GM10248 (cell line): Measurements from ENCODE around the gene FOSL2.

Experiments used
- CTCF ChIA-PET: fragments of 300-600 bp; sonication (Branson Sonifier 250); formaldehyde crosslinking; extraction: SDS; loops from one replicate; lab custom pipeline; 2021; ENCODE audit warnings: antibody characterized with exemption; lab: Yijun Ruan, JAX
- POLR2A ChIA-PET: fragments of 350-650 bp; sonication (Branson Sonifier 250); formaldehyde crosslinking; extraction: SDS; loops from one replicate; lab custom pipeline; 2020; ENCODE audit warnings: antibody characterized with exemption; lab: Yijun Ruan, JAX
- DNase-seq: peaks from one replicate; pipeline ENCODE4 v3.0.0; 2012; ENCODE audit errors: extremely low spot score
- TF ChIP-seq, protein P1 (sequence below): IDR thresholded peaks from 2 replicates; pipeline ENCODE4 v1.5.1; 2012; ENCODE audit warnings: mild to moderate bottlenecking, low read depth; ENCODE audit errors: extremely low read depth, missing control alignments, control extremely low read depth

FOSL2 gene

DNA sequence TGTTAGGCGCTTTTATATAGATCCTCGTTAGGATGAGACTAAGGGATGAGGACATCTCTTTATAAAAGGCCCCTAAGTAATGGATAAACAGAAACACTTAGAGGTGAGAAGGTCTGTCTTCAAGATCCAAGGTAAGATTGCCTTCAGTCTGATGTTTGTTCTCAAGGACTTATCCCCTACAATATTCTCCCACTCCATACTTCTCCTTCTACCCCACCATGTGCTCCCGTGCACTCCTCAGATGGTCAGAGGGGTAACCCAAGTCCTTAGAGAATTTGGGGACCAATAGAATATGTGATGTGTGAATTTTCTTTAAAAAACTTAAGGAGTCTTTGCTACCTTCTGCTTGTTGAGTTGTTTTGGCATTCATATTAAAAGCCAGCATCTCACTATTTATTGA, 23.1 kb downstream of the FOSL2 start:
- DNase-seq: no peak
- ChIA-PET POLR2A (no interaction called here), CTCF (no interaction called here)
- TF ChIP-seq, protein P1, sequence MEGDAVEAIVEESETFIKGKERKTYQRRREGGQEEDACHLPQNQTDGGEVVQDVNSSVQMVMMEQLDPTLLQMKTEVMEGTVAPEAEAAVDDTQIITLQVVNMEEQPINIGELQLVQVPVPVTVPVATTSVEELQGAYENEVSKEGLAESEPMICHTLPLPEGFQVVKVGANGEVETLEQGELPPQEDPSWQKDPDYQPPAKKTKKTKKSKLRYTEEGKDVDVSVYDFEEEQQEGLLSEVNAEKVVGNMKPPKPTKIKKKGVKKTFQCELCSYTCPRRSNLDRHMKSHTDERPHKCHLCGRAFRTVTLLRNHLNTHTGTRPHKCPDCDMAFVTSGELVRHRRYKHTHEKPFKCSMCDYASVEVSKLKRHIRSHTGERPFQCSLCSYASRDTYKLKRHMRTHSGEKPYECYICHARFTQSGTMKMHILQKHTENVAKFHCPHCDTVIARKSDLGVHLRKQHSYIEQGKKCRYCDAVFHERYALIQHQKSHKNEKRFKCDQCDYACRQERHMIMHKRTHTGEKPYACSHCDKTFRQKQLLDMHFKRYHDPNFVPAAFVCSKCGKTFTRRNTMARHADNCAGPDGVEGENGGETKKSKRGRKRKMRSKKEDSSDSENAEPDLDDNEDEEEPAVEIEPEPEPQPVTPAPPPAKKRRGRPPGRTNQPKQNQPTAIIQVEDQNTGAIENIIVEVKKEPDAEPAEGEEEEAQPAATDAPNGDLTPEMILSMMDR: no peak

DNA sequence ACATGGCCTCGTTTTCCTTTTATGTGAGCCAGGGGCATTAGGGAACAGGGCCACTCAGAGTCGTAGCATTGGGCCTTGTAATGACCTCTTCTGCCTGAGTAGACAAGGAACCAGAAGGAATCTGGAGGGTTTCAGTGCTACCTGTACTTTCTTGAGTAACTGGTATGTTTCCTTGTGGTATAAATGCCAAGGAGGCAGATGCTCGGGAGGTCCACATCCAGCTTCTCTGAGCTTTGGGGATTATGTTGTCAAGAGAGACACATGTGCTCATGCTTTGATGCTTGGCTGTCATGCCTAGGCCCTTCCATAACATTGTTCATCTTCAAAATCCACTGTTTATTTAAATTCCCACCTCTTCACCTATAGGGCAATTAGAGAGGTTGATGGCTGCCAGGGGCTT, 26.3 kb downstream of the FOSL2 start:
- CTCF ChIA-PET: interaction anchor here (2.0 to 2.3 kb wide), 2 partner anchors 11 to 665 kb away, joined by 6 to 9 read pairs; no protein-coding TSS in a partner anchor
- TF ChIP-seq, protein P1: no peak
- no peak for DNase-seq
- POLR2A ChIA-PET: no interaction called here

DNA sequence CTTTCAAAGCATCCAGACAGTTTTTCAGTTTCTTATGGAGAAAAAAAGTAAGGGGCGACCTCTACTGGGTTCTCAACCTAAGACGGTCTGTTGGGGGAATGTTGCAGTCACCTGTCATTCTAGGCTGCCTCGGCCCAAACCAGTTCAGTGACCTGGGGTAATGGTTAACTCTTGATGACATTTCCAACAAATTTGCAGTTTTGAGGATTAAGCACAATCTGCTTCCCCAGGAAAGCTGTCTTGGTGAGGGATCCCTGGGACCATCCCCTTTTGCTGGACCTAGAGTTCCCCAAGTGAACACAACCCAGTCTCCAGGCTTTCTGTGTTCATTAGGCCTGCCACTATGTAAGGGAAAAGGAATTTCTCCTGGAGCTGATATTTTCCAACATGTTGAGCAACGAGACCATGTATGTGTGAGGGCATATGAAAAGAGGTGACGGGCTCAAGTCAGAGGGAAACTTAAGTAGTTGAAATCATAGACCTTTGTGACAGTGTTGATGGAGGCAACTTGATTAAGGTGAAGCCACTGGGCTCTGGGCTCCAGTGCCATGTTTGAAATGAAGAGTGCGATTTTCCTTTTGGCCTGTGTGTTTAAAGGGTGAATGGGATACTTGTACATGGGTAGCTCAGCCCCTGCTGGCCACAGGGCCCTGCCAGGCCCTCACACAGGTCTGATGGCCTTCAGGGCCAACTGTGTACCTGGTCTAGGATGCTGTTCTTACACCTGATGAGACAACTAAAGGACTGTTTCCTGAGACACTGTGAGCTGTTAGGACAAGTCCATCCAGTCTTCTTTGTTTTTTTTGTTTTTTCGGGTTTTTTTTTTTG, 27.0 kb downstream of the FOSL2 start:
- POLR2A ChIA-PET: no interaction called here
- TF ChIP-seq, protein P1: peak; percentile 16
- no peak for DNase-seq
- CTCF ChIA-PET: interaction anchor here (0.7 to 2.3 kb wide), 4 partner anchors 12 to 665 kb away, joined by 3 to 9 read pairs (median 6); no protein-coding TSS in a partner anchor

DNA sequence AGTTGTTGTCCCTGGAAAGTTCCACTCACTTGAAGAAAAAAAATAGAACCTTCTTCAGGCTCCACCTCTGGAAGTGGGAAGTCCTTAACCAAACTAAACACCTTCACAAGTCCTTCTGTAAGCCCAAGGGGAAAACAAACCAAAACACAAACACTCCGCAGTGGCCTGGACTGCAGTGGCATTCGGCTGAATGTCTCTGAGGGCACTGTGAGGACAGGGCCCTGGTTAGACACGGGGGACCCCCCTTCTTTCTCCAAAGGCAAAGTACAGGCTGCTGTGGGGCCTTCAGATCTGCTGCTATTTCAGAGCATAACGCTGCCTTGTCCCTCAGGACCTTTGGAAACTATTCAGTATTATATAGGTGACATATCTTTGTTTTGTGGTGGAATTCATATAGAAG, 28.1 kb downstream of the FOSL2 start:
- no peak for DNase-seq
- POLR2A ChIA-PET: no interaction called here
- CTCF ChIA-PET: interaction anchor here (2.0 kb wide), 1 partner anchor 666 kb away, joined by 9 read pairs; no protein-coding TSS in a partner anchor
- TF ChIP-seq, protein P1: no peak

DNA sequence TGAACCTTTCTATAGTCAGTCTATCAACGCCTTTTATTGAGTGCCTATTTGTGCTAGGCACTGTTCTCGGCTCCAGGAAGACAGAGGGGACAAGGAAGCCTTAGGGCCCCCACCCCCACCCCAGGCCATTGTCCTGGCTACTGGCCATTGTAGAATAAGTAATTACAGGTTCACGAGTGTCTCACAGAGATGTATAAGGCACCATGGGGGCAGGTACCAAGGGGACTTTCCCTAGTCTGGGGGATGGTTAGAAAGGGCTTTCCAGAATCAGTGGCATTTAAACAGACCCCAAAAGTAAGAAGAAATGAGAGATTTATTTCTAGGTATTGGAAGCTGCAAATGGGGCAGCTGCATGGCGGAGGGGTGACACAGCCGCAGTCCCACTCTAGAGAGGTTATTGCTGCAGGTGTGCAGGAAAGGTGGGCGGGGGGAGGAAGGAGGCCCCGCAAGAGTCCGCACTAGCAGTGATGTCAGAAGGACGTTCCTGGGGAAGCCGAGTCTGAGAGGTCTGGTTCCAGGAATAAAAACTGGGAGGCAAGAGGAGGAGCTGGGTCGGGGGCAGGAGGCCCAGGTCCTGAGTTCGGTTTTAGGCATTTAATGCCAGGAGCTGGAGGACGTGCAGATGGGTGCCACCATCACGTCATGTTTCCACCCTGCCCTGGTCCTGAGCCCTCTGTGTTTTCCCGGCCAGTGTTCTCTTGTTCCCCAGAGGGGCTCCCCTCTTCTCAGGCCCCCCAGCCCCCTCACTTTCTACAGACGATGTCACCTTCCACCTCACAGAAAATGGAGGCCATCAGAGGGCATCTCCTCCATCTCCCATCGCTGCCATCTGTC, 30.5 kb downstream of the FOSL2 start:
- TF ChIP-seq, protein P1: no peak
- POLR2A ChIA-PET: no interaction called here
- no peak for DNase-seq
- CTCF ChIA-PET: interaction anchor here (1.2 to 1.4 kb wide), 3 partner anchors 8 to 15 kb away, joined by 3 read pairs; no protein-coding TSS in a partner anchor

DNA sequence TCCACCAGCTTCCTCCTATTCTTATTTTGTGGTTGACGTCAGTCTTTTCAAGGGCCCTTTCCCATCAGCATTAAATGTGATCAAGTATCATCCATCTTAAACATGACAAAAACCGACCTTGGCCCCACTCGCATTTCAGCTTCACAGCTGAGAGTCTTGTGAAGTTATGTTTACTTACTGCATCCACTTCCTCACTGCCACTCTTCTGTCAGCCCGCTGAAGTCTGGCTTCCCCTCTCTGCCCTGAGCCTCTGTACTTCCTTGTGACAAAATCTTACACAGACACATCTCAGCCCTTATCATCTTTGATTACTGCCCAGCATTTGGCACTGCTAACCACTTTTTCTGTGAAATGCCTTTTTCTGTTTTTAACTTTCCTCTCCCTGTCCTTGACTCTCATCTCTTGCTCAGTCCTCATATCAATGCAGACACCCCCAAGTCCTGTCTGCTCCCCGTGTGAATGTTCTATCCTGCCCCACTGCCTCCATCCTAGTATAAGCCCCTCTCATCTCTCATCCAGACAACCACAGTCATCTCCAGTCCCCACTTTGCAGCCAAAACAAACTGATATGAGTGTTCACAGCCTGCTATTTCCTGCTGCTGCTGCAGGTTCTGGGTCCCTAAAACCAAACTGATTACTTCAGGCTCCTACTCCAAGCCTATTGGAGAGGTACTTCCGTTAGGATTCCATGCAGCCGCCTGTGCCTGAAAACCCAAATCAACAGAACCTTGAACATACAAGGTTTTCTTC, 31.4 kb downstream of the FOSL2 start:
- no peak for DNase-seq
- TF ChIP-seq, protein P1: no peak
- ChIA-PET POLR2A (no interaction called here), CTCF (interaction anchor here (1.2 to 1.4 kb wide), 2 partner anchors 10 to 15 kb away, joined by 3 read pairs; no protein-coding TSS in a partner anchor)
